ENCODE measurements around the gene MSANTD2. TPM values are rescaled to one million over a fixed set of nuclear protein-coding genes. Genes with fewer than 3 reads are reported as not detected.

MSANTD2 gene
- total and polyA plus RNA-seq, 11 donors, result 2.2 to 5.4 (median 3.1) TPM

GRCh38 chr11:124791626-124792341, 8.4 kb downstream of the MSANTD2 start:
- no peak overlapping the region for H3K4me3 ChIP-seq
- H3K27ac ChIP-seq, result no peak overlapping the region
- TF ChIP-seq POLR2A (IDR thresholded peaks at IDR 0.05) (no peak), CTCF (IDR thresholded peaks at IDR 0.05) (no peak)
- H3K27me3 ChIP-seq, result no peaks in the 10 kb centered on the region
- peaks cover 0 to 21% (median 6%) of the 10 kb centered on the region in 12 donors for H3K4me1 ChIP-seq
- H3K9me3 ChIP-seq, result no peaks in the 10 kb centered on the region
- no peak for ATAC-seq
- 84 to 94% (median 91%) methylated on average over 4 of the region's 4 CpGs for WGBS, 4 donors
- no peak for DNase-seq
- peaks cover 0 to 4% (median 0%) of the 10 kb centered on the region in 9 donors for H3K36me3 ChIP-seq
- intact Hi-C loops (cut with DNase I), result loop anchor here in 1 of 10 donors (10.0 kb wide), 1 partner anchor 127 kb away; no protein-coding TSS in a partner anchor

- H3K4me3 ChIP-seq, result no peak overlapping the region
- no peak overlapping the region for H3K27ac ChIP-seq
- H3K27me3 ChIP-seq, result no peaks in the 10 kb centered on the region
- no peak for ATAC-seq
- H3K4me1 ChIP-seq, result peaks cover 0 to 15% (median 3%) of the 10 kb centered on the region in 12 donors
- TF ChIP-seq CTCF (IDR thresholded peaks at IDR 0.05), result no peak
- no peak for TF ChIP-seq POLR2A (IDR thresholded peaks at IDR 0.05)
- intact Hi-C loops (cut with DNase I), result no loop called here
- DNase-seq, result no peak
- H3K9me3 ChIP-seq, result no peaks in the 10 kb centered on the region
- no peaks in the 10 kb centered on the region for H3K36me3 ChIP-seq
Observed at GRCh38 chr11:124788521-124788920, 11.7 kb downstream of the MSANTD2 start.

- H3K4me1 ChIP-seq, result peaks cover 0 to 4% (median 0%) of the 10 kb centered on the region in 12 donors
- no peak for ATAC-seq
- no peaks in the 10 kb centered on the region for H3K27me3 ChIP-seq
- DNase-seq, result no peak
- TF ChIP-seq POLR2A (IDR thresholded peaks at IDR 0.05) (no peak), CTCF (IDR thresholded peaks at IDR 0.05) (no peak)
- no peak overlapping the region for H3K4me3 ChIP-seq
- intact Hi-C loops (cut with DNase I), result no loop called here
- WGBS, 4 donors, result 94 to 99% (median 96%) methylated on average over 2 of the region's 2 CpGs
- no peaks in the 10 kb centered on the region for H3K9me3 ChIP-seq
- no peaks in the 10 kb centered on the region for H3K36me3 ChIP-seq
- H3K27ac ChIP-seq, result no peak overlapping the region
Observed at GRCh38 chr11:124784051-124784450, 16.2 kb downstream of the MSANTD2 start.

- intact Hi-C loops (cut with DNase I), result no loop called here
- Histone ChIP-seq H3K27me3 (no peaks in the 10 kb centered on the region), H3K36me3 (peaks cover 0 to 9% (median 0%) of the 10 kb centered on the region in 9 donors), H3K27ac (no peak overlapping the region), H3K9me3 (no peaks in the 10 kb centered on the region), H3K4me1 (peaks cover 0 to 4% (median 0%) of the 10 kb centered on the region in 12 donors), H3K4me3 (no peak overlapping the region)
- DNase-seq (no peak), ATAC-seq (no peak)
- 89 to 96% (median 93%) methylated on average over 4 of the region's 4 CpGs for WGBS, 4 donors
- TF ChIP-seq POLR2A (IDR thresholded peaks at IDR 0.05) (no peak), CTCF (IDR thresholded peaks at IDR 0.05) (no peak)
Observed at GRCh38 chr11:124783002-124783401, 17.2 kb downstream of the MSANTD2 start.
